Measurements from ENCODE around the gene NCOA7.

NCOA7 gene

DNA sequence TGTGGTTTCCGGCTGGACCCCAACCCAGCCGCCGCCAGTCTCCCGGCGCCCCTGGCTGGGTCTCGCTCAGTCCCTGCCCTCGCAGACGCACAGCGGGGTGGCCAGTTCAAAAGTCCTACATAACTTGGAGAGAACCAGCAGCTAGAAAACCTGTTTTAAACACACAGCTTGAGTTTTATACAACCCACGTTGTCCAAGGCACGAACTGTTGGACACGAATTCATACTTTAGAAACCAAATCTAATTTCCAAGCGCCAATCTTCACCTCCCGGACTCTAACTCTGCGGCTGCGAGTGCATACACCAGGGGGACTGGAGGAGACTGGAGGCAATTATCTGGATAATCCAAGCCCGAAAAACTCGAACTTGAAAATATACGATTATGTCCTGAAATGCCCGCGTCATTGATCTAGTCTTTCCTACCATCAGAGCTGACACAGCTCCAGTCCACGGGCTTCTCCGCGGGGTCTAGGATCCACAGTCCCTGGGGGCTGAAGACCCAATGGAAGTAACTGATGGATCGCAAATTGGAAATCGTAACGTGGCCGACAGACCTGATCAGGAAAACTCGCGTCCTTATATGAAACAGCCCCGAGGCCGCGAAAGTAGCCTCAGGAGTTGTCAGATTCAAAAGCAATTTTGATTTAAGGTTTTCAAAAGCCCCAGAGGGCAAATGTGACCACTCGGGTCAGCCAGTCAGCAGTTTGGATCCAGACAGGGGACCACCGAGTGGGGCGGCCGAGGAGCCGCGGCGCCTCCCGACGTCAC is 42.2 kb upstream of the NCOA7 start:
- TF ChIP-seq TAF1 (IDR thresholded peaks at IDR 0.05; ENCODE audit: borderline replicate concordance, low read depth, low read length) (no peak), POLR2AphosphoS5 (IDR thresholded peaks at IDR 0.05; ENCODE audit: low read depth, low read length) (no peak), POLR2A (IDR thresholded peaks at IDR 0.05; ENCODE audit: low read depth, low read length) (no peak)
- no peak for DNase-seq (ENCODE audit: insufficient read length)
- FAIRE-seq, result peak; percentile 74

GRCh38 chr6:125749173-125749864 is 41.4 kb upstream of the NCOA7 start, which contains the start of gene HEY2:
Gene HEY2 (plus strand): TSS chr6:125749632. CDS start chr6:125749777, 145 bp downstream.
- no peak for TF ChIP-seq TAF1 (IDR thresholded peaks at IDR 0.05; ENCODE audit: borderline replicate concordance, low read depth, low read length)
- TF ChIP-seq POLR2AphosphoS5 (IDR thresholded peaks at IDR 0.05; ENCODE audit: low read depth, low read length), result no peak
- TF ChIP-seq POLR2A (IDR thresholded peaks at IDR 0.05; ENCODE audit: low read depth, low read length), result no peak
- peak; percentile 98 for FAIRE-seq
- DNase-seq (ENCODE audit: insufficient read length), result peak; percentile 86

GRCh38 chr6:125749865-125750691 is 40.7 kb upstream of the NCOA7 start:
- no peak for FAIRE-seq
- TF ChIP-seq POLR2A (IDR thresholded peaks at IDR 0.05; ENCODE audit: low read depth, low read length) (no peak), POLR2AphosphoS5 (IDR thresholded peaks at IDR 0.05; ENCODE audit: low read depth, low read length) (no peak), TAF1 (IDR thresholded peaks at IDR 0.05; ENCODE audit: borderline replicate concordance, low read depth, low read length) (no peak)
- no peak for DNase-seq (ENCODE audit: insufficient read length)

- TF ChIP-seq POLR2AphosphoS5 (IDR thresholded peaks at IDR 0.05; ENCODE audit: low read depth, low read length) (no peak), TAF1 (IDR thresholded peaks at IDR 0.05; ENCODE audit: borderline replicate concordance, low read depth, low read length) (no peak), POLR2A (IDR thresholded peaks at IDR 0.05; ENCODE audit: low read depth, low read length) (no peak)
- DNase-seq (ENCODE audit: insufficient read length), result no peak
- FAIRE-seq, result peak; percentile 17
Observed at GRCh38 chr6:125750692-125751333, 39.9 kb upstream of the NCOA7 start.

GRCh38 chr6:125751334-125751916 is 39.3 kb upstream of the NCOA7 start:
- no peak for DNase-seq (ENCODE audit: insufficient read length)

GRCh38 chr6:125752773-125753172 is 38.0 kb upstream of the NCOA7 start:
- DNase-seq (ENCODE audit: insufficient read length), result no peak
- FAIRE-seq, result no peak
- no peak for TF ChIP-seq POLR2A (IDR thresholded peaks at IDR 0.05; ENCODE audit: low read depth, low read length)
- TF ChIP-seq TAF1 (IDR thresholded peaks at IDR 0.05; ENCODE audit: borderline replicate concordance, low read depth, low read length), result no peak
- no peak for TF ChIP-seq POLR2AphosphoS5 (IDR thresholded peaks at IDR 0.05; ENCODE audit: low read depth, low read length)

More at GRCh38 chr6:125751334-125751916, 39.3 kb upstream of the NCOA7 start:
- no peak for TF ChIP-seq TAF1 (IDR thresholded peaks at IDR 0.05; ENCODE audit: borderline replicate concordance, low read depth, low read length)
- TF ChIP-seq POLR2AphosphoS5 (IDR thresholded peaks at IDR 0.05; ENCODE audit: low read depth, low read length), result no peak
- no peak for TF ChIP-seq POLR2A (IDR thresholded peaks at IDR 0.05; ENCODE audit: low read depth, low read length)
- FAIRE-seq, result no peak

DNA sequence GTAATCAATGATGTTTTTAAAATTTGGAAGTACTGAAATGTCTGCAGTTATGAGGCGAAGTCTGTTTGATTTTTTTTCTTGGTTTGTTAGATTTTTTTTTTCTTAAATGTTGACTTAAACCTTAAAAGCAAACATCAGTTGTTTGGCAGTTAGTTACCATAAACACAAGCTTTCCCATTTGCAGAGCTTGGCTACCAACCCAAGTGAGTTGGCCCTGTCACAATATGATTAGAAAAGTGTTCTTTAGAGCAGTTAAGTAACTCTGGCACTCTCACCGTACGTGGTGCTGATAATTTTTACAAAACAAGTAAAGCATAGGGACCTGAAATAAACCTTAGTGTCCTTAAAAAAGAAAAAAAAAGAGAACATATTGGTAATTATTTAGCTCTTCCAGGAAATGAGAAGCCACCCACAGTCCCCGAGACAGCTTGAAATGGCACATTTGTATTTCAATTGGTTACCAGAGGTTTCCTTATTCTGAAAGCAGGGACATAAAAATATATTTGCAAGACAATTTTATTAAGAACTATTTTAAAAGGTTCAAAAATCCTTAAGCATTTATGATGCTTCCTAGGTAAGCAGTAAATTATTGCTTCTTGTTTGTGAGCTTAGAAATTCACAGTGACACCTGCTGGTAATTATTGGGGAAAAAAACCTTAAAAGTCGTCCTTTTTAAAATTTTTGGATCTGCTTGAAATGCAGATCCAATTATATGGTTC is 37.4 kb upstream of the NCOA7 start:
- DNase-seq (ENCODE audit: insufficient read length) (no peak), FAIRE-seq (no peak)
- no peak for TF ChIP-seq POLR2AphosphoS5 (IDR thresholded peaks at IDR 0.05; ENCODE audit: low read depth, low read length)
- TF ChIP-seq TAF1 (IDR thresholded peaks at IDR 0.05; ENCODE audit: borderline replicate concordance, low read depth, low read length), result no peak

GRCh38 chr6:125753937-125754259 is 36.9 kb upstream of the NCOA7 start:
- no peak for DNase-seq (ENCODE audit: insufficient read length)
- TF ChIP-seq POLR2AphosphoS5 (IDR thresholded peaks at IDR 0.05; ENCODE audit: low read depth, low read length), result no peak
- TF ChIP-seq POLR2A (IDR thresholded peaks at IDR 0.05; ENCODE audit: low read depth, low read length), result no peak
- TF ChIP-seq TAF1 (IDR thresholded peaks at IDR 0.05; ENCODE audit: borderline replicate concordance, low read depth, low read length), result no peak
- FAIRE-seq, result no peak

GRCh38 chr6:125754566-125754965 is 36.2 kb upstream of the NCOA7 start:
- FAIRE-seq (no peak), DNase-seq (ENCODE audit: insufficient read length) (no peak)
- no peak for TF ChIP-seq POLR2A (IDR thresholded peaks at IDR 0.05; ENCODE audit: low read depth, low read length)

DNA sequence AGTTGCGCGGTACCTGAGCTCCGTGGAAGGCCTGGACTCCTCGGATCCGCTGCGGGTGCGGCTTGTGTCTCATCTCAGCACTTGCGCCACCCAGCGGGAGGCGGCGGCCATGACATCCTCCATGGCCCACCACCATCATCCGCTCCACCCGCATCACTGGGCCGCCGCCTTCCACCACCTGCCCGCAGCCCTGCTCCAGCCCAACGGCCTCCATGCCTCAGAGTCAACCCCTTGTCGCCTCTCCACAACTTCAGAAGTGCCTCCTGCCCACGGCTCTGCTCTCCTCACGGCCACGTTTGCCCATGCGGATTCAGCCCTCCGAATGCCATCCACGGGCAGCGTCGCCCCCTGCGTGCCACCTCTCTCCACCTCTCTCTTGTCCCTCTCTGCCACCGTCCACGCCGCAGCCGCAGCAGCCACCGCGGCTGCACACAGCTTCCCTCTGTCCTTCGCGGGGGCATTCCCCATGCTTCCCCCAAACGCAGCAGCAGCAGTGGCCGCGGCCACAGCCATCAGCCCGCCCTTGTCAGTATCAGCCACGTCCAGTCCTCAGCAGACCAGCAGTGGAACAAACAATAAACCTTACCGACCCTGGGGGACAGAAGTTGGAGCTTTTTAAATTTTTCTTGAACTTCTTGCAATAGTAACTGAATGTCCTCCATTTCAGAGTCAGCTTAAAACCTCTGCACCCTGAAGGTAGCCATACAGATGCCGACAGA is 31.4 kb upstream of the NCOA7 start:
- TF ChIP-seq POLR2AphosphoS5 (IDR thresholded peaks at IDR 0.05; ENCODE audit: low read depth, low read length) (no peak), POLR2A (IDR thresholded peaks at IDR 0.05; ENCODE audit: low read depth, low read length) (no peak), TAF1 (IDR thresholded peaks at IDR 0.05; ENCODE audit: borderline replicate concordance, low read depth, low read length) (no peak)
- FAIRE-seq (peak; percentile 42), DNase-seq (ENCODE audit: insufficient read length) (no peak)

Measured in GM12892 (cell line).